ENCODE data around the gene SMARCD3.
A peak's percentile ranks its signal among the peaks of the same experiment; 100 is the strongest.

SMARCD3 gene

GRCh38 chr7:151248346-151249033, at the start of gene SMARCD3:
Gene SMARCD3 (minus strand): TSS chr7:151248694. CDS start chr7:151248562, 132 bp downstream.
- DNase-seq, result peak; percentile 69

- DNase-seq, result no peak
These were observed 47.9 kb upstream of the SMARCD3 start for GRCh38 chr7:151296202-151296992.

- no peak for DNase-seq
These were observed 44.4 kb upstream of the SMARCD3 start for GRCh38 chr7:151292850-151293249.

- no peak for DNase-seq
These were observed 42.7 kb upstream of the SMARCD3 start for GRCh38 chr7:151291206-151291605.

GRCh38 chr7:151290355-151290760, 41.9 kb upstream of the SMARCD3 start:
- DNase-seq, result no peak

- DNase-seq, result no peak
These were observed 41.4 kb upstream of the SMARCD3 start for GRCh38 chr7:151289891-151290290.

GRCh38 chr7:151286148-151286547, 37.7 kb upstream of the SMARCD3 start:
- DNase-seq, result no peak

- no peak for DNase-seq
These were observed 34.8 kb upstream of the SMARCD3 start for GRCh38 chr7:151283302-151283701.

GRCh38 chr7:151282111-151282510, 33.6 kb upstream of the SMARCD3 start:
- DNase-seq, result no peak

GRCh38 chr7:151281686-151282085, 33.2 kb upstream of the SMARCD3 start:
- DNase-seq, result no peak

- no peak for DNase-seq
These were observed 32.0 kb upstream of the SMARCD3 start for GRCh38 chr7:151280388-151281019.

GRCh38 chr7:151279868-151280267, 31.4 kb upstream of the SMARCD3 start:
- no peak for DNase-seq

GRCh38 chr7:151278949-151279348, 30.5 kb upstream of the SMARCD3 start:
- DNase-seq, result no peak

- no peak for DNase-seq
These were observed 29.1 kb upstream of the SMARCD3 start for GRCh38 chr7:151277631-151278030.

GRCh38 chr7:151276666-151277590, 28.4 kb upstream of the SMARCD3 start:
- peak; percentile 46 for DNase-seq

- DNase-seq, result no peak
These were observed 27.5 kb upstream of the SMARCD3 start for GRCh38 chr7:151275813-151276577.

GRCh38 chr7:151274936-151275812, 26.7 kb upstream of the SMARCD3 start:
- no peak for DNase-seq

GRCh38 chr7:151274396-151274795, 25.9 kb upstream of the SMARCD3 start:
- no peak for DNase-seq

GRCh38 chr7:151273651-151274390, 25.3 kb upstream of the SMARCD3 start:
- no peak for DNase-seq

GRCh38 chr7:151272877-151273276, 24.4 kb upstream of the SMARCD3 start:
- DNase-seq, result no peak

All from OCI-M1 (cell line).